Astrocyte (in vitro differentiated cells and primary cell): ENCODE measurements around the gene MYO1C. TPM values are rescaled to one million over a fixed set of nuclear protein-coding genes. Genes with fewer than 3 reads are reported as not detected.

ENCODE experiments used
- DNase-seq: peaks from one replicate; pipeline ENCODE4 v3.0.0-alpha.2; 2010; ENCODE audit warnings: low read depth
- FAIRE-seq: peaks from 2 replicates; lab custom pipeline; 2011; peaks lifted over from hg19 to GRCh38; lab: Jason Lieb, UNC
- H2AFZ ChIP-seq: 2 replicates; pipeline ENCODE4 v1.6.0; 2012; ENCODE audit warnings: low read depth, low read length, inconsistent platforms
- H3K27ac ChIP-seq: 2 replicates; pipeline ENCODE4 v1.5.1; 2011; ENCODE audit warnings: low read depth, low read length, inconsistent platforms
- H3K27me3 ChIP-seq: 2 replicates; pipeline ENCODE4 v1.6.0; 2011; ENCODE audit warnings: low read length, inconsistent platforms; ENCODE audit not compliant: insufficient read depth
- H3K36me3 ChIP-seq: 2 replicates; pipeline ENCODE4 v1.5.1; 2011; ENCODE audit warnings: low read length, inconsistent platforms; ENCODE audit not compliant: insufficient read depth
- H3K4me1 ChIP-seq: 2 replicates; pipeline ENCODE4 v1.5.1; 2011; ENCODE audit warnings: low read length, inconsistent platforms; ENCODE audit not compliant: insufficient read depth
- H3K4me2 ChIP-seq: 2 replicates; pipeline ENCODE4 v1.6.0; 2012; ENCODE audit warnings: low read length, inconsistent platforms
- H3K4me3 ChIP-seq: 2 replicates; pipeline ENCODE4 v1.5.1; 2011; ENCODE audit warnings: low read depth, mild to moderate bottlenecking, low read length, inconsistent platforms; ENCODE audit not compliant: insufficient read depth
- H3K79me2 ChIP-seq: 2 replicates; pipeline ENCODE4 v1.6.0; 2012; ENCODE audit warnings: mild to moderate bottlenecking, low read length, inconsistent platforms; ENCODE audit not compliant: insufficient read depth
- H3K9ac ChIP-seq: 2 replicates; pipeline ENCODE4 v1.6.0; 2012; ENCODE audit warnings: mild to moderate bottlenecking, low read length, inconsistent platforms
- H3K9me3 ChIP-seq: 2 replicates; pipeline ENCODE4 v1.5.1; 2012; ENCODE audit warnings: low read depth, mild to moderate bottlenecking, low read length, inconsistent platforms; ENCODE audit not compliant: insufficient read depth
- H4K20me1 ChIP-seq: 2 replicates; pipeline ENCODE4 v1.6.0; 2012; ENCODE audit warnings: low read length, inconsistent platforms; ENCODE audit not compliant: insufficient read depth
- H3K27ac Mint-ChIP-seq: one replicate; pipeline ENCODE4 v1.8.0; 2021; ENCODE audit warnings: mild to moderate bottlenecking, mixed read lengths; ENCODE audit not compliant: unreplicated experiment
- H3K27me3 Mint-ChIP-seq: one replicate; pipeline ENCODE4 v1.8.0; 2021; ENCODE audit warnings: low read depth, mixed read lengths; ENCODE audit not compliant: unreplicated experiment
- H3K36me3 Mint-ChIP-seq: one replicate; pipeline ENCODE4 v1.8.0; 2021; ENCODE audit warnings: low read depth, mixed read lengths; ENCODE audit not compliant: unreplicated experiment
- H3K4me1 Mint-ChIP-seq: one replicate; pipeline ENCODE4 v1.8.0; 2021; ENCODE audit warnings: low read depth, mixed read lengths; ENCODE audit not compliant: unreplicated experiment
- H3K4me3 Mint-ChIP-seq: one replicate; pipeline ENCODE4 v1.8.0; 2021; ENCODE audit warnings: mild to moderate bottlenecking, moderate library complexity, mixed read lengths; ENCODE audit not compliant: unreplicated experiment
- H3K9me3 Mint-ChIP-seq: one replicate; pipeline ENCODE4 v1.8.0; 2021; ENCODE audit warnings: mild to moderate bottlenecking, mixed read lengths; ENCODE audit not compliant: unreplicated experiment
- CTCF ChIP-seq: IDR thresholded peaks from 2 replicates; pipeline ENCODE4 v1.5.1; 2011; ENCODE audit warnings: low read depth, mild to moderate bottlenecking, inconsistent platforms, low read length, moderate library complexity; ENCODE audit not compliant: insufficient read depth
- EZH2 ChIP-seq: IDR thresholded peaks from 2 replicates; pipeline ENCODE4 v1.6.1; 2012; ENCODE audit warnings: mild to moderate bottlenecking, low read length, inconsistent platforms; ENCODE audit not compliant: insufficient read depth
- total RNA-seq: library from RNA; stranded (reverse); gene quantifications from 2 replicates; pipeline ENCODE4 v1.2.1, GENCODE V29; 2021

The MYO1C gene
- total RNA-seq, 1 donor from 2014 or later, result 132 TPM

GRCh38 chr17:1470755-1471462 is 21.6 kb downstream of the MYO1C start:
- Histone ChIP-seq H3K9ac (no peak overlapping the region), H3K36me3 (peaks cover 18% of the 10 kb centered on the region), H3K27me3 (no peaks in the 10 kb centered on the region), H3K4me3 (no peak overlapping the region), H3K4me1 (no peaks in the 10 kb centered on the region), H3K79me2 (no peaks in the 10 kb centered on the region), H3K9me3 (no peaks in the 10 kb centered on the region), H4K20me1 (peaks cover 35% of the 10 kb centered on the region), H3K4me2 (no peak overlapping the region), H3K27ac (no peak overlapping the region), H2AFZ (no peak overlapping the region)
- H3K4me3 Mint-ChIP-seq, result no peak overlapping the region
- H3K4me1 Mint-ChIP-seq, result peaks cover 3% of the 10 kb centered on the region
- H3K9me3 Mint-ChIP-seq, result no peaks in the 10 kb centered on the region
- no peaks in the 10 kb centered on the region for H3K27me3 Mint-ChIP-seq
- no peak for DNase-seq
- FAIRE-seq, result no peak
- no peak for TF ChIP-seq CTCF
- no peak for TF ChIP-seq EZH2
- H3K36me3 Mint-ChIP-seq, result peaks cover 23% of the 10 kb centered on the region
- no peak overlapping the region for H3K27ac Mint-ChIP-seq

DNA sequence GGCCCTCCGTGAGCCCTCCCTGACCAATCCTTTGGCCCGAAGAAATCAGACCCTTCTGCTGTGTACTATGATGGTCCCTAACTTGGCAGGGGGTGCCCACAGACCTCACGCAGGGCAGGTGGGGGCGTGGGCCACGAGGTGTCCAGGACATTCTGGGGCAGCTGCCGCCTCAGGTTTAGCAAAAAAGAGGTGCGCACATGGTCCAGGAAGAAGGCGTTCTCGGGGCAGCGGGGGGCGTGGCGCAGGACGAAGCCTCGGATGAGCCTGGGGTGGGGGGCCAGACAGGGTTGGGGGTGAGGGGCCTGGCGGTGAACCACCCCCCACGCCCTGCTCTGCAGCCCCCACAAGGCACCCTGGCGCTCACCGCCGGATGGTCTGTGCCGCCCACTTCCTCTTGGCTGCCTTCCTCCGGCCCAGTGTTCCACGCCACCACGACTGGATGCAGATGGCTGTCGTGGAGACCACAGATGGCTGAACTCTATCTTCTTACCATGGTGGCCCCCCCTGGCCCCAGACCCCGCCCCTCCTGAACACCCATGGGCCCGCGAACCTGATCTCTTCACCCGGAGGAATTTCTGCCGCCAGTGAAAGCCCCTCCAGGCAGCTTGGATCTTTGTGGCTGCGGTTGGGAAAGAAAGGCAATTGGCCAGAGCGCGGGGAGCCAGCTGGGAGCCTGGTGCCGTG is 22.3 kb downstream of the MYO1C start:
- Mint-ChIP-seq H3K27ac (no peak overlapping the region), H3K4me1 (peaks cover 3% of the 10 kb centered on the region), H3K36me3 (peaks cover 23% of the 10 kb centered on the region), H3K9me3 (no peaks in the 10 kb centered on the region), H3K27me3 (no peaks in the 10 kb centered on the region), H3K4me3 (no peak overlapping the region)
- H3K27me3 ChIP-seq, result no peaks in the 10 kb centered on the region
- DNase-seq (no peak), FAIRE-seq (no peak)
- H3K79me2 ChIP-seq, result no peaks in the 10 kb centered on the region
- no peaks in the 10 kb centered on the region for H3K9me3 ChIP-seq
- H3K9ac ChIP-seq, result no peak overlapping the region
- no peak overlapping the region for H3K27ac ChIP-seq
- H2AFZ ChIP-seq, result no peak overlapping the region
- H3K4me2 ChIP-seq, result no peak overlapping the region
- H4K20me1 ChIP-seq, result peaks cover 35% of the 10 kb centered on the region
- H3K36me3 ChIP-seq, result peaks cover 14% of the 10 kb centered on the region
- H3K4me3 ChIP-seq, result no peak overlapping the region
- TF ChIP-seq EZH2 (no peak), CTCF (no peak)
- H3K4me1 ChIP-seq, result no peaks in the 10 kb centered on the region
